GM18870 (cell line): ENCODE results near the gene CNTROB.

Source experiments
- ATAC-seq: cut with Tn5 transposase; IDR thresholded peaks from one replicate; pipeline ENCODE4 v1.9.1; 2021; ENCODE audit warnings: moderate library complexity; ENCODE audit not compliant: unreplicated experiment

CNTROB gene

GRCh38 chr17:7987112-7987893 lies 55.3 kb downstream of the CNTROB start:
- no peak for ATAC-seq

DNA sequence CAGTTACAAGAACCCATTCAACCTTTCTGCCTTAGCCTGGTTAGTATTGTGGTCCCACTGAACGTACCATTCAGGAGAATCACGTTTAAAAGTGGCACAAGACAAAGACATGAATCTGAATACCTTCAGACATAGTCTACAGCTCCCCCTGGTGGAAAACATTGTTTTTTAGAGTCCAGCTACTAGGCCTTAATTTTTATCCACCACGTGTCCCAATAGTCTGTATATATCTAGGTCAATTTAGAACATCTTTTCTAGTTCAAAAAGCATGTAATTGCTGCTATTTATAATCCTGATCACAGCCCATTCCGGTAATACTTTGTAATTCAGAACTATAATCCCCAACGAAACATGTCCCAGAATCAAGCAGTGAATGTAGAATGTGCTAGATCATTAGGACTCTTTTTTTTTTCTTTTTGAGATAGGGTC lies 56.8 kb downstream of the CNTROB start:
- ATAC-seq = no peak

- peak; percentile 51 for ATAC-seq
Observed at GRCh38 chr17:7989781-7990655, 58.0 kb downstream of the CNTROB start.

DNA sequence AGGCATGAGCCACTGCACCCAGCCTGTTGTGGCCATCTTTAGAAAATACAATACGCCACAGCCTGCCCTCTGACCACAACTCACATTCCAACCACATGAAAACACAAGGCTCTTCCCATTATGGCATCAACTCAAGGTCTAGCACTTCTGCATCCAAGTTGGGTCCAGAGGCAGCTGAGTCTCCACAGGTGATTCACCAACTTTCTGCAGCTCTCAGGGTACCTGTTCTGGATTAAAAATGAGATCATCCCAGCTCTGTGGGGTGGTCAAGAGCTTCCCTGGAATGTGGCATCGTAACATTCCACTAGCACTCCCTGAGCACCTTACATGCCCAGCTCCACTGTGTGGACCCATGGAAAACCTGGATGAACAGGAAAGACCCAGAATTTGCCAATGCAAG lies 60.5 kb downstream of the CNTROB start:
- no peak for ATAC-seq

GRCh38 chr17:7992924-7993323 lies 60.9 kb downstream of the CNTROB start:
- no peak for ATAC-seq

DNA sequence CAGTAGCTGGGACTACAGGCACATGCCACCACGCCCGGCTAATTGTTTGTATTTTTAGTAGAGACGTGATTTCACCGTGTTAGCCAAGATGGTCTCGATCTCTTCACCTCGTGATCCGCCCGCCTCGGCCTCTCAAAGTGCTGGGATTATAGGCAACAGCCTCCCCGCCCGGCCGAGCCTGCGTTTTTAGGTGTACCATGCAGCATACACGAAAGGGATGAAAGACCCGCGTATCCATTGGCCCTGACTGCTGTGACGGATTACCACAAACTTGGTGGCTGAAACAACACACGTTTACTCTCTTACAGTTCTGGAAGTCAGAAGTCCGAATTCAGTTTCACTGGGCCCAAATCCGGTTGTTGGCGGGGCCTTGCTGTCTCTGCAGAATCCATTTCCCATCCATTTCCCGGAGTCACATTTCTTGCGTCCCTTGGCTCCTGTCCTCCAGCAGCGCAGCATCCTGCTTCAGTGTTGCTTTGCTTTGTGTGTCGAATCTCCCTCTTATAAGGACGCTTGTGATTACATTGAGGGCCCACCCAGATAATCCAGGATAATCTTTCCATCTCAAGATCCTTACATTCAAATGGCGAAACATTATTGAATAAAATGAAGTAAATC lies 62.1 kb downstream of the CNTROB start:
- ATAC-seq = no peak

DNA sequence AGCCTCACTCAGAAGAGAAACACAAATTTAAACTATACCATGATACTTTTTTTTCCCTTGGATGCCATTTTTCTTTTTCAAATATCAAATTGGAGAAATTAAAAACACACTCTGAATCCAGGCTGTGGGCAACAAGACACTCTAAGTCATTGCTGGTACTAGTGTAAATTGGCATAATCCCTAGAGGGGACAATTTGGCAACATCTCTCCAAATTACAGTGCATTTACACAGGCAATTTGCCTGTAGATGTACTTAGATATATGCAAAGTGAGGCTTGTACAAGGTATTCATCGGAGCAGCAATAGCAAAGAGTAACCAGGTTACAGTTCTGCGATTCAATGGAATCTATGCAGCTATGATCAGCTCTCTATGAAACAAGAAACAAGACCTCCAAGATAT lies 63.7 kb downstream of the CNTROB start:
- ATAC-seq = no peak

- no peak for ATAC-seq
Observed at GRCh38 chr17:7997186-7997585, 65.2 kb downstream of the CNTROB start.
